SU-DHL-6 (cell line): Measurements from ENCODE around the gene PYROXD2.

Experiments used
- H2AFZ ChIP-seq: fragments of 200-600 bp; sonication (generic); 2 replicates; pipeline ENCODE4 v1.6.1; 2014; ENCODE audit warnings: low read depth, mild to moderate bottlenecking, moderate library complexity, mixed read lengths, antibody characterized with exemption, low read length; ENCODE audit not compliant: severe bottlenecking
- H3F3A ChIP-seq: fragments of 200-600 bp; shearing (Covaris generic); 2 replicates; pipeline ENCODE4 v1.6.0; 2016; ENCODE audit warnings: antibody characterized with exemption, mild to moderate bottlenecking; ENCODE audit not compliant: insufficient read depth
- H3K27ac ChIP-seq: fragments of 200-600 bp; sonication (generic); 2 replicates; pipeline ENCODE4 v1.5.1; 2016; ENCODE audit warnings: low read depth, mild to moderate bottlenecking, low read length, moderate library complexity, mixed read lengths
- H3K27me3 ChIP-seq: fragments of 200-600 bp; sonication (generic), shearing (Covaris generic); 2 replicates; pipeline ENCODE4 v1.6.0; 2014; ENCODE audit warnings: mild to moderate bottlenecking, low read length
- H3K36me3 ChIP-seq: fragments of 200-600 bp; sonication (generic); 2 replicates; pipeline ENCODE4 v1.6.1; 2014; ENCODE audit warnings: mild to moderate bottlenecking, low read length, mixed read lengths
- H3K4me2 ChIP-seq: fragments of 300-600, 200-600 bp; shearing (Covaris generic), sonication (generic); 2 replicates; pipeline ENCODE4 v1.6.0; 2014; ENCODE audit warnings: low read length, low read depth, mild to moderate bottlenecking; ENCODE audit not compliant: poor library complexity, severe bottlenecking
- H3K4me3 ChIP-seq: fragments of 200-600 bp; sonication (generic); 2 replicates; pipeline ENCODE4 v1.5.1; 2014; ENCODE audit warnings: antibody characterized with exemption, low read length, mild to moderate bottlenecking, mixed read lengths; ENCODE audit not compliant: insufficient read depth, poor library complexity, severe bottlenecking
- H3K79me2 ChIP-seq: fragments of 200-600 bp; sonication (generic); 2 replicates; pipeline ENCODE4 v1.6.1; 2014; ENCODE audit warnings: mild to moderate bottlenecking, low read length, moderate library complexity; ENCODE audit not compliant: insufficient read depth
- H3K9ac ChIP-seq: fragments of 200-600 bp; sonication (generic); 2 replicates; pipeline ENCODE4 v1.7.0; 2014; ENCODE audit warnings: mild to moderate bottlenecking, low read length
- H3K9me2 ChIP-seq: fragments of 200-600 bp; sonication (generic); replicated peaks from 2 replicates; pipeline ENCODE4 v1.6.1; 2014; ENCODE audit warnings: low read length; ENCODE audit not compliant: insufficient read depth
- H3K9me3 ChIP-seq: fragments of 200-600 bp; sonication (generic); 2 replicates; pipeline ENCODE4 v1.6.1; 2014; ENCODE audit warnings: low read length, mixed read lengths; ENCODE audit not compliant: insufficient read depth
- H4K20me1 ChIP-seq: fragments of 200-600 bp; sonication (generic); 2 replicates; pipeline ENCODE4 v1.6.1; 2014; ENCODE audit warnings: low read depth, mild to moderate bottlenecking, antibody characterized with exemption, low read length, moderate library complexity, mixed read lengths
- CTCF ChIP-seq: fragments of 200-600 bp; sonication (generic); IDR thresholded peaks from one replicate; pipeline ENCODE4 v1.5.1; 2017; ENCODE audit warnings: antibody characterized with exemption, mild to moderate bottlenecking, low read length, moderate library complexity; ENCODE audit not compliant: insufficient read depth, poor library complexity, severe bottlenecking
- EZH2phosphoT487 ChIP-seq: fragments of 200-600 bp; sonication (generic), shearing (Covaris generic); conservative IDR thresholded peaks from 2 replicates; pipeline ENCODE4 v1.6.1; 2018; ENCODE audit warnings: mild to moderate bottlenecking, antibody characterized with exemption, low read length, moderate library complexity, mixed read lengths

The PYROXD2 gene

GRCh38 chr10:98414932-98415730 is at the start of gene PYROXD2:
Gene PYROXD2, minus strand, starts transcription at chr10:98415182. Its CDS starts 47 bp downstream, at chr10:98415135.
- Histone ChIP-seq H3K36me3 (no peaks in the 10 kb centered on the region), H3K27ac (no peak within 1 kb of the TSS), H3K9me3 (no peaks in the 10 kb centered on the region), H3K4me2 (no peak within 1 kb of the TSS), H3K27me3 (no peaks in the 10 kb centered on the region), H3K9me2 (no peaks in the 10 kb centered on the region), H2AFZ (no peak within 1 kb of the TSS), H4K20me1 (no peaks in the 10 kb centered on the region), H3F3A (no peaks in the 10 kb centered on the region), H3K9ac (no peak within 1 kb of the TSS), H3K4me3 (no peak within 1 kb of the TSS), H3K79me2 (no peaks in the 10 kb centered on the region)
- TF ChIP-seq CTCF, result no peak
- no peak for TF ChIP-seq EZH2phosphoT487

DNA sequence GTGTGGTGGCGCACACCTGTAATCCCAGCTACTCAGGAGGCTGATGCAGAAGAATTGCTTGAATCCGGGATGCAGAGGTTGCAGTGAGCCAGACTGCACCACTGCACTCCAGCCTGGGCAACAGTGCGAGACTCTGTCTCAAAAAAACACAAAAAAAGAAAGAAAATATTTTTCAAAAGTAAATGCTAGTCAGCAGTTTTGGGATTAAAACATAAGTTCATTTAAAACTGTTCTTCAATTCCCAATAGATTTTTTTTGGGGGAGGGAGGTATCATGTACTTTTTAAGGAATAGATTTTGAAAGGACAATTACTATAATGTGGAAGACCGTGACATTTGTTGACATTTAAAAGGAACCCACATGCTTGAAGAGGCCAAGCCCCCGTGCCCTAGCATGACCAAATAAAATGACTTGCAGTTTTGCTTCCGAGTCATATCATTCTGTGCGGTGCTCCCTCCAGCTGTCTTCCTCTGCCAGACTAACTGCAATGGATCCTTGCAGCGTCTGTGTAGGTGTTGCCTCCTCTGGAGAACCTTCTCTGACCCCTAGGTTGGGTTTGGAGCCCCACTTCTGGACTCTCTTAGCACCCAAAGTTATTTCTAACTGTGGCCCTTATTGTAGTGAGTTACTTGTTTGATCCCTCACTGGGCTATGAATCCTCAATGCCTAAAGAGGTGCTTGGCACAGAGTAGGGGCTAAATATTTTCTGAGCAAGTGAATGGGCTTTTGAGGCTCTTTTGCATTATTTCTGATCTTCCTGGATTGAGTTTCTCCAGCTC is 49.2 kb upstream of the PYROXD2 start:
- no peaks in the 10 kb centered on the region for H3K27me3 ChIP-seq
- TF ChIP-seq EZH2phosphoT487 (no peak), CTCF (no peak)
- no peaks in the 10 kb centered on the region for H3K9me2 ChIP-seq
- H3K27ac ChIP-seq, result no peak overlapping the region
- H3K36me3 ChIP-seq, result no peaks in the 10 kb centered on the region
- H4K20me1 ChIP-seq, result no peaks in the 10 kb centered on the region
- no peak overlapping the region for H3K4me3 ChIP-seq
- H3K4me2 ChIP-seq, result no peak overlapping the region
- no peak overlapping the region for H3K9ac ChIP-seq
- no peaks in the 10 kb centered on the region for H3K9me3 ChIP-seq
- no peaks in the 10 kb centered on the region for H3K79me2 ChIP-seq
- H3F3A ChIP-seq, result no peaks in the 10 kb centered on the region
- no peak overlapping the region for H2AFZ ChIP-seq

GRCh38 chr10:98463016-98463415 is 48.0 kb upstream of the PYROXD2 start:
- Histone ChIP-seq H3K9me2 (no peaks in the 10 kb centered on the region), H3K9ac (no peak overlapping the region), H2AFZ (no peak overlapping the region), H3K27ac (no peak overlapping the region), H3K36me3 (no peaks in the 10 kb centered on the region), H3K27me3 (no peaks in the 10 kb centered on the region), H3K4me3 (no peak overlapping the region), H3K9me3 (no peaks in the 10 kb centered on the region), H3F3A (no peaks in the 10 kb centered on the region), H4K20me1 (no peaks in the 10 kb centered on the region), H3K4me2 (no peak overlapping the region), H3K79me2 (no peaks in the 10 kb centered on the region)
- TF ChIP-seq EZH2phosphoT487 (no peak), CTCF (no peak)
